HG03460 (cell line): ENCODE results near the gene IQSEC1.
A peak's percentile ranks its signal among the peaks of the same experiment; 100 is the strongest.

Source experiments
- ATAC-seq: cut with Tn5 transposase; IDR thresholded peaks from one replicate; pipeline ENCODE4 v1.9.1; 2021; ENCODE audit not compliant: unreplicated experiment

The IQSEC1 gene

DNA sequence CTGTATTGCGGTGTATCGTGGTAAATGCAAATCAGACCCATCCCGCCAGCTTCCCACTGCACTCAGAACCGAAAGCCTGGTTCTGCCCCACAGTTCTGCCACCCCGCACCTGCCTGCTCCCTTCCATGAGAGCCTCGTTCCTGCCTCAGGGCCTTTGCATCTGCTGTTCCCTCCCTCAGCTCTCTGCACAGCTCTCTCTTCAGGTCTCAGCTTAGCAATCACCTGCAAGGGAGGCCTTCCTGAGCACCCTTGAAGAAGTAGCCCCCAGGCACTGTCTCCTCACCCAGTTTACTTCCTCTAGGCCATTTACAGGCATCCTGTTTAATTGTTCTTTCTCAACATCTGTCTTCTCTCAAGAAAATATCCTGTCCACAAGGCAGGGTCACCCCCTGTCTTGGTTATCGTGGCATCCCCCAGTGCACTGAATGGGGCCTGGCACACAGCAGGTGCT lies 13.3 kb upstream of the IQSEC1 start:
- no peak for ATAC-seq

GRCh38 chr3:13085846-13086179 lies 12.6 kb upstream of the IQSEC1 start:
- ATAC-seq = no peak

- ATAC-seq = no peak
These were observed 12.0 kb upstream of the IQSEC1 start for GRCh38 chr3:13085081-13085845.

GRCh38 chr3:13083898-13084297 lies 10.7 kb upstream of the IQSEC1 start:
- peak; percentile 48 for ATAC-seq

DNA sequence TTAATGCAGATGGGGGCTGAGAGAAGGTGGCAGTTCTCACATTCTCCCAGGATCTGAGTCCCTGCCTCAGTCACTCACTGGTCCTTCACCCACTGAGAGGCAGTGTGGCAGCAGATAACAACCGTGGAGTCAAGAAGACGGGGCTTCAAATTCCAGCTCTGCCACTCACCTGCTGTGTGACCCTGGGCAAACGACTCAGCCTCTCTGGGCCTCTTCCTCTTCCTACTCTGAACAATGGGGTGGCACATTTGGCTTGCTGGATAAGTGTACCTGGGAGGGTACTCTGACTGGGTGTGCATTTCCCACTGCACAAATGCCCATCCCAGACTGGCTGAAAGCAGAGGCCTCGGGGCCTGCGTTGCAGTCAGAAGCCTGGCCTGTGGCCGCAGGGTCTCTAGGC lies 10.0 kb upstream of the IQSEC1 start:
- ATAC-seq = no peak

DNA sequence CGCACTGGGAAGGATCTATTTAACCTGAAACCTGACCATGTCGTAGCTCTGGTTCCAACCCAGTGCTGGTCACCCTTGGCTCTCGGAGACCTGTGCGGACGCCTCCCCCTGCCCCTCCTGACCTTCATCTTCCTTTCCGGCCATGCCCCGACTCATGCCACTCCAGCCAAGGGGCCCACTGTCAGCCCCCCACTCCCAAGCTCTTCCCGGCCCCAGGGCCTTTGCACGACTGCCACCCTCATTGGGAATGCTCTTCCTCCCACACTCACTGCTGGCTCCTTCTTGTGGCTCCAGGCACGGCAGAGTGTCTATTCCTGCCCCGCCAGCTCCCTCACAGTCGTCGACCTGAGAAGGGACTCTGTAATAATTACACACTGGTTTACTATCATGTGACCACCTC lies 9.4 kb upstream of the IQSEC1 start:
- ATAC-seq = no peak

DNA sequence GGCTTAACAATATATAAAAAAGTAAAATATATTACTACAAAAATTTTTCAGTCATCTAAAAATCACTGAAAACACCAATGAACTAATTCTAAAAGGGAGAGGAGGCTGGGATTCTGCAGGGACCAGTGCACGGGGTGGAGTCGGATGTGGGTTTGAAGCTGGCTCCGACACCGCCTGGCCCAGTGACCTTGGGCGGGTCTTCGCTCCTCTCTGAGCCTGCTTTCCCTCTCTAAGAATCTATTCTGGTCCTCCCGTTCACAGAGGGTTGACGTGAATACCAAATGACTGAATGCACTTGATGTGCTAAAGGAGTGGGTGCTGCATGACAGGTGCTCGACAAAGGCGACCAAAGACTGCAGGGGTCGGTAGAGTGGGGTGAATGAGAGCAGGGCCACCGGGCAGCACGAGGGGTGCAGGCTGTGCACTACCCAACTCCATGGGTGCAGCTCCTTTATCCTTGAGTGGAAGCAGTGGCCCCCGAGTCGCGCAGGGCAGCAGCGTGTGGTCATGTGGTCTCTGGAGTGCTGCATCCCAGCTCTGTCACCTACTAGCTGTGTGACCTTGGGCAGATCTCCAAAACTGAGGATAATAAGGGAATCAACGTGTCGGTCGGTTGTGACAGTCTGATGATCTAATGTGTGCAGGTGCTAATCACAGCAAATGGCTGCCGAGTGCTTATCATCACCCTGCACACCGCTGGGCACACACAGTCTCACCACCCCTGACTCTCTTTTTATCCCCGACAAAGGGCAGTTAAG lies 8.6 kb upstream of the IQSEC1 start:
- ATAC-seq = no peak

- no peak for ATAC-seq
These were observed 7.4 kb upstream of the IQSEC1 start for GRCh38 chr3:13080591-13080990.

DNA sequence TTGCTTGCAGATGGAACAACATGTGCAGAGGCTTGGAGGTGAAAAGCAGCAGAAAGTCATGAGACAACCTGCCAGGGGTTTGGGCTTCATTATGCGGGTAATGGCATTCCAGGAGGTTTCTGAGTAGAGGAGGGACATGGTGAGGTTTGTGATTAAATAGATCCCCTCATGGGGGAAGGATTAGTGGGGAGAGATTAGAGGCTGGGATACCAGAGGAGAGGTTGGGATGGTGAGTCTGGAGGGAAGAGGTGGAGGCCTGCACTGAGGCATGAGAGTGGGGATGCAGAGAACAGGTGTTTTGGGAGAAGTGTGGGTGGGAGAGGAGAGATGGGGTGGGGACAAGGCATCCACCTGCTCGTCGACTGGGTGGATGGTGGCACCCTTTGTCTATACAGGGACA lies 6.8 kb upstream of the IQSEC1 start:
- no peak for ATAC-seq

- no peak for ATAC-seq
These were observed 6.3 kb upstream of the IQSEC1 start for GRCh38 chr3:13079510-13079909.

GRCh38 chr3:13079051-13079450 lies 5.8 kb upstream of the IQSEC1 start:
- no peak for ATAC-seq

DNA sequence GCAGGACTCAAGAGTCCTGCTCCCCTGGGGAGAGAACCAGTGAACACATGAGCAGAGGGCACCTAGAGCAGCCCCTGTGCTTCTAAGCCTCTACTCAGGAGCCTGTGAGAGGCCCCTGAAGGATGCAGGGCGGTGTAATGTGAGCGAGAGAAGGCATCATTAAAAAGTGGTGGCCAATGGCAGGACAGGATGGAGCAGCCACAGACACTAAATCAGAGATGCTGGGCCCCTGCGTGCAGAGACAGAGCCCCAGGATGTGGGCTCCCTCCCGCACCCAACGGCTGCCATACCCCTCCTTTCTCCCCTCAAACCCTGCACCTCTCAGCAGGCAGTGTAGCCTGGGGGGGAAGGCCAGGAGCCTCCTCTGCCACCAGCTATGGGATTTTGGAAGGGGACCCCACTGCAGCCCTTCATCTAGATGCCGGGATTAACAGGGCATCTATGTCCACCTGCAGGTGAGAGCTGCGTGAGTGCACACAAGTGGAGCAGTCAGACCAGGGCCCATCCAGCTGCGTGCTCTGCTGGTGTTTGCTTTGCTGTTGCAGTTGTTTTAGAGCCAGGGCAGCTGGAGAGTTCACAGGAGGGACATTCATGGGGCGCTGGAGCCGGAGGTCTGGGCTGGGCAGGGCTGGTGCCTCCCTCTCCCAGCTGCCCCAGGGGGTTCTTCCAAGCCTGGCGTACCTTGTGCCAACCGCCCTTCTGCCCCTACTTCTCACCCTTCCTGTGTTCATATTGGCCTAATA lies 5.1 kb upstream of the IQSEC1 start:
- no peak for ATAC-seq

DNA sequence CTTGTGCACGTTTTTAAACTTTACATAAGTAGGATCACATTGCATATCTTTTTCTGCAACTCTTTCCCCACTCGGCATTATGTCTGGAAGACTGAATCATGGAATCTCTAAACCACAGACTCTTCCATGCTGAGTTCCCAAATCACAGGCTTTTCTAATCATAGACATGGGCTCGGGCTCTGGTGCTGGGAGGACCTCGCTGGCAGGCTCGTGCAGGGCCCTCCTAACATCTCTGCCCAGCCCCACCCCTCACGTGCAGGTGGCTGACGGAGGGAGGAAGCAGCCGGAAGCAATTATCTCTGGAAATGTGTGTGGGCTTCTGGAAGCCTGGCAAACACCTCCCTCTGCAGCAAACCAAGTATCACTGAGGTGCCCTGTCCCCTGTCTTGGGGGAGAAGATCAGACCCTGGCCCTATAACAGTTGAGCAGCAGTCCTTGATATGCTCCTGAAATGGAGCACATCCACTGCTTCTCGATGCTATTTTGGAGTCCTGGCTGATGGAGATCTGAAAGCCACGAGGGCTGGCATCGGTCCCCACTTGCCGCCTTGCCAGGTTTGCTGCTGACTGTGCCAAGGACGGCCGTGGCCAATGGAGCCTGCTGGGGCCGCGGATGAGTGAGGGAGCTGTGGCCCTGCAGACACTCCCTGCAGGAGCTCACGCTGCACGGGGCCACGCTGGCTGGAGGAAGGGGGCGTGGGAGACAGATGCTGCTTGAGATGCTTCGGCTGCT lies 4.4 kb upstream of the IQSEC1 start:
- no peak for ATAC-seq

DNA sequence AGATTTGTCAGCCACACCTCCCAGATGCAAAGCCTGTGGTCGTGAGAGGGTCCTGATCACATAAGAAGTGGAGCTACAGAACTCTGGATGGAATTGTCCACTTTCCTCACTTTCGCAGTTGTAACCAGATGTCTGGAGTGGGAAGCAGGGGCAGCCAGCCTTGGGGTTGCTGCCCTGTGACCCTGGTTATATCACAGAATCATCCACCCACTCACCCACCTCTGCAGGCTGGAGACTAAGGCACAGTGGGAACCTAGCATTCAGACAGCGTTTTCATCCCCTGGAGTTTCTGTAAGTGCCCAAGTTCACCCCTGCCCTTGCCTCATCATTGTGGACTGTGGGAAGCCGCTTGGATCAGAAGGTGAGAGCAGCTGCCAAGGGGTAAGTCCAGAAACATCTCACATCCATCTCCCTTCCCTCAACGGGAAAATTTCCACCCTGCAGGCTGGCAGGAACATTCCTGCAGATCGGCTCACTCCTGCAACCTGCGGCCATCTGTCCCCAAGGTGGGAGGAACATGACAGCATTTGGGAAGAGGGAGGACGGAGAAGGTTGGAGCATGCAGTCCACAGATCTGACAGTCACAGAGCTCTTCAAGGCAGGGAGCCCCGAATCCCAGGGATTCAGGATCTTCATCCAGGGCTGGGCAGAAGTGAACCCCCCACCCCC lies 2.9 kb upstream of the IQSEC1 start:
- ATAC-seq = no peak

- no peak for ATAC-seq
These were observed 2.1 kb upstream of the IQSEC1 start for GRCh38 chr3:13075318-13075717.

DNA sequence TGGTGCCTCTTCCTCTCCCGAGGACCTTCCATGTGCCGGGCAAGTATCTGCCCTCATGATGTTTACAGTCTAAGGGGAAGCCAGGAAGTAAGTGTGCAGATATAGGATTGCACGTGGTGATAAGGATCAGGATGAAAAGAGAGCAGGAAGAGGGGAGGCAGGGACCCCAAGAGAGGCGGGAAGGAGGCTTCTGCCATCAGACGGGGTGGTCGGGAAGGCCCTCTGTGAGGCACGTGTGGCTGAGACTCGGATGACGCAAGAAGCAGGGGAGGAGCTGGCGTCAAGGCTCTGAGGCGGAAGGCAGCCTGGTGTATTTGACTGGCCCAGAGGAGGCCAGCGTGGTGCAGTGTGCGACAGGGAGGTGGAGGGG lies 762 bp upstream of the IQSEC1 start:
- ATAC-seq = no peak

- ATAC-seq = peak; percentile 20
These were observed 466 bp downstream of the IQSEC1 start for GRCh38 chr3:13072600-13073325.

DNA sequence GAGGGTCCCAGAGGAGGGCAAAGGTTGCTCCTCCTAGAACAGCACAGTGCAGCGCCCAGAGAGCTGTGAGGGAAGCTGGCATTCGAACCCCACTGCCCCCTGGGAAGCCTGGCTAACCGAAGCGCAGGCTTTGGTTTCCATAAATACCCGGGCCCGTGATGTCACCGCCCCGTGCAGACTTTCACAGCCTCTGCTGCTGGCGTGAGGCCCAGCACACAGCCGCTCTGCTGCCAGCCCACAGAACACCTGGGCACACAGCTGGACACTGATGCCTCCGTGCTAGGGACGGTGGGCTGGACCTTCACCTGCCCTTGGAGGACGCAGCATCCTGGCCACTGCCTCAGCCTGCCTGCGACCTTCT lies 1.0 kb downstream of the IQSEC1 start:
- ATAC-seq = peak; percentile 51

GRCh38 chr3:13071695-13072094 lies 1.5 kb downstream of the IQSEC1 start:
- no peak for ATAC-seq

DNA sequence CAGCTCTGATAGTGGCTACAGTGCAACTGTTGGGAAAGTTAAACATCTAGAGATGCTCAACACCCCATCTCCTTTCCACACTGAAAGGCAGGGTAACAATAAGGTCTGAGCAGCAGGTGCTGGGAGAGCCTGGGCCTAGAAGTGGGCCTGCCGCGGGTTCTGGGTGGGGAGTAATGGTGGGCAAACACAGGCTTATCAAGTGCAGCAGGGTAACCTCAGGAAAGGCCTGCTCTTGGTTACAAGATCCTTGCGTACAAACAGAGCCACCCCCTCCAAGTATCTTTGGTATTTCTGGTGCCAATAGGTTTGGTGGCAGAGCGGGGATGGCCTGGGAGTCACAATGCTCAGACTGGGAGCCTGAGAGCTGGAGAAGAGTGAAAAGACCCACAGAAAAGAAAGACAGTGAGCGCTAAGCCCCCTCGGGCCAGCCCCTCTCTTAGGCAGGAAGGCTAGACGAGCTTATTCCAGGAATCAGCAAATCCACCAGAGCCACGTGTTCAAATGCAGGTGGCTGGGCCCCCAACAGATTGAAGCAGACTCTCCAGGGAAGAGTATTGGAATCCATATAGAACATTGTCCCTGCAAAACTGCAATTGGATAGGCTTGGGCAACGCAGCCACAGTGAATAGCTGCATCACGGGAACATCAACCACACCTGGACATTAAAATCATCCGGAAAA lies 2.7 kb downstream of the IQSEC1 start:
- no peak for ATAC-seq
